NB4 (cell line): ENCODE data around the gene GOPC.

Experiments used
- CTCF ChIP-seq: IDR thresholded peaks from one replicate; pipeline ENCODE4 v1.5.1; 2012; ENCODE audit warnings: low read depth, low read length
- POLR2A ChIP-seq: IDR thresholded peaks from 2 replicates; pipeline ENCODE4 v1.6.1; 2011; ENCODE audit warnings: mild to moderate bottlenecking; ENCODE audit not compliant: insufficient read length; ENCODE audit errors: extremely low read depth

- TF ChIP-seq CTCF (no peak), POLR2A (no peak)
These were observed 4.6 kb downstream of the GOPC start for GRCh38 chr6:117597755-117598154.
